DND-41 (cell line): ENCODE results near the gene EML6.

Experiments used
- CTCF ChIP-seq: IDR thresholded peaks from 2 replicates; pipeline ENCODE4 v1.5.1; 2012; ENCODE audit warnings: borderline replicate concordance, low read length, moderate library complexity, mild to moderate bottlenecking; ENCODE audit not compliant: poor library complexity, severe bottlenecking; ENCODE audit errors: extremely low read depth
- EZH2 ChIP-seq: IDR thresholded peaks from 3 replicates; pipeline ENCODE4 v1.6.1; 2012; ENCODE audit warnings: borderline replicate concordance, low read depth, mild to moderate bottlenecking, moderate library complexity, low read length, inconsistent platforms; ENCODE audit not compliant: severe bottlenecking

GRCh38 chr2:54772110-54772509, 48.6 kb downstream of the EML6 start:
- TF ChIP-seq CTCF (no peak), EZH2 (no peak)
